Psoas muscle (tissue), 8 donors: ENCODE data around the gene ANKRD50. TPM values are rescaled to one million over a fixed set of nuclear protein-coding genes. Genes with fewer than 3 reads are reported as not detected.

Experiments
- ATAC-seq, 4 donors: fragments of 200-7000 bp; cut with Tn5 transposase; one replicate each; pipeline ENCODE4 v1.9.1; 2020; ENCODE audit warnings: moderate library complexity in 3 of 4, mild to moderate bottlenecking in 2 of 4
- DNase-seq, 2 donors: peaks; one replicate each; pipeline ENCODE4 v3.0.0-alpha.2; 2020
- H3K27ac ChIP-seq: fragments of 200-600 bp; one replicate; pipeline ENCODE4 v1.8.0; 2022
- H3K27me3 ChIP-seq, 3 donors: fragments of 200-600 bp in 1 of 3; one replicate each; pipeline versions ENCODE4 v1.6.1 to v1.8.0; 2013 to 2022; ENCODE audit warnings: low read length in 2 of 3, mild to moderate bottlenecking in 2 of 3, moderate library complexity in 1 of 3; ENCODE audit not compliant: insufficient read depth in 3 of 3
- H3K36me3 ChIP-seq, 2 donors: fragments of 200-600 bp in 1 of 2; one replicate each; pipeline versions ENCODE4 v1.6.1 to v1.8.0; 2013 to 2022; ENCODE audit warnings: low read depth in 1 of 2, mild to moderate bottlenecking in 1 of 2, moderate library complexity in 1 of 2; ENCODE audit not compliant: insufficient read depth in 1 of 2
- H3K4me1 ChIP-seq: fragments of 200-600 bp; one replicate; pipeline ENCODE4 v1.8.0; 2022
- H3K4me3 ChIP-seq: fragments of 200-600 bp; one replicate; pipeline ENCODE4 v1.8.0; 2022; ENCODE audit warnings: mild to moderate bottlenecking
- H3K9me3 ChIP-seq: fragments of 200-600 bp; one replicate; pipeline ENCODE4 v1.8.0; 2022
- CTCF ChIP-seq: fragments of 200-600 bp; IDR thresholded peaks from one replicate; pipeline ENCODE4 v1.8.0; 2022; ENCODE audit warnings: antibody characterized with exemption
- WGBS, 3 donors: extraction: QIAGEN DNeasy Blood & Tissue Kit; methylation state at CpG; one replicate each; pipeline versions ENCODE4 v1.1.6 to v1.1.7; 2013; 5-methylcytosine and 5-hydroxymethylcytosine counted together
- intact Hi-C, 2 donors: fragments of 100-400 bp; cut with DNase I; formaldehyde crosslinking; loops; one replicate each; pipeline versions ENCODE4 v1.11.0 to v1.14.2; 2022
- polyA plus RNA-seq, 3 donors: library from polyadenylated mRNA; stranded (reverse); fragments of 200-250 nt; gene quantifications; one replicate each; pipeline ENCODE4 v1.2.3, GENCODE V29; 2013
- total RNA-seq, 4 donors: library from RNA; stranded (reverse); fragmentation: NEBNext Ultra II Directional in 2 of 4; extraction: Animal tissue kit (Norgen Biotek cat#: 25700) in 2 of 4; gene quantifications; one replicate each; pipeline versions ENCODE4 v1.2.1 to v1.2.4, GENCODE V29; 2021 to 2023
- donor health status: healthy with polysubstance abuse.
- donor health status: DM: no; HTN: no; CAD: no; lungs with moderate emphysema.
- donor health status: Bipolar disorder and iron deficiency.
- donor health status: healthy.
- donor health status: DM: yes; HTN: yes; CAD: no.
- donor health status: DM: no; HTN: no; CAD: no.
- donor health status: DM: no; HTN: no; CAD: no.
- donor health status: DM: yes; HTN: yes; CAD: no.

ANKRD50 gene
- total and polyA plus RNA-seq, 7 donors, result 0.66 to 7.0 (median 3.1) TPM

- no peaks in the 10 kb centered on the region for H3K4me1 ChIP-seq
- no peak for ATAC-seq
These were observed 30.1 kb downstream of the ANKRD50 start for GRCh38 chr4:124682384-124682783.

DNA sequence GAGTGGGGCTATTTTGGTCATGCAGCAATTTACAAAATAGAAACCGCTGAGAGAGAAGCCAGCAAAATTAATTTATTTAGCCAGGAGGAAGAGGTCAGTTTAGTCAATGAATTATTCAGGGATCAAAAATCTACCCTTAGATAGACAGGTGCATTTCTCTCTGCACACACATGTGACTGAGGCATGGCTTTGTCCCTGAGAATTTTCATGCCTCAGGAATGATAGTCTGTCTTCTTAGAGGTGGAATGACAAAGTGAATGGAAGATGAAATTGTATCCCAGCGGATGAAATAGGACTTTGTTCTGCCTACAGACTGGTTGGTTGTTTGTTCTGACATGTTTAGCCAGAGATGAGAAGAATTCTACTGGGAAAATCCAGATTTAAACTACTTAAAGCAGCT is 46.0 kb downstream of the ANKRD50 start:
- no peak for ATAC-seq
- H3K36me3 ChIP-seq, result peaks cover 4 to 20% of the 10 kb centered on the region in 2 donors
- WGBS, 3 donors, result 44 to 57% (median 48%) methylated on average over 2 of the region's 2 CpGs

More at GRCh38 chr4:124682384-124682783, 30.1 kb downstream of the ANKRD50 start:
- no peak for DNase-seq
- intact Hi-C loops, result no loop called here
- Histone ChIP-seq H3K9me3 (no peaks in the 10 kb centered on the region), H3K36me3 (peaks cover 0 to 12% of the 10 kb centered on the region in 2 donors), H3K27ac (no peak overlapping the region), H3K4me3 (no peak overlapping the region), H3K27me3 (no peaks in the 10 kb centered on the region)
- TF ChIP-seq CTCF, result no peak
- WGBS, 3 donors, result 96 to 99% (median 97%) methylated on average over 2 of the region's 2 CpGs

GRCh38 chr4:124658795-124659194 is 53.7 kb downstream of the ANKRD50 start:
- H3K27me3 ChIP-seq, result no peaks in the 10 kb centered on the region
- no peaks in the 10 kb centered on the region for H3K4me1 ChIP-seq
- intact Hi-C loops, result no loop called here
- no peaks in the 10 kb centered on the region for H3K36me3 ChIP-seq
- H3K4me3 ChIP-seq, result no peak overlapping the region
- ATAC-seq (no peak), DNase-seq (no peak)
- H3K9me3 ChIP-seq, result no peaks in the 10 kb centered on the region
- no peak for TF ChIP-seq CTCF
- no peak overlapping the region for H3K27ac ChIP-seq
- WGBS, 3 donors, result 94 to 100% (median 96%) methylated on average over 1 of the region's 1 CpG

More for the DNA sequence above, 46.0 kb downstream of the ANKRD50 start:
- intact Hi-C loops, result no loop called here
- Histone ChIP-seq H3K4me3 (no peak overlapping the region), H3K27me3 (no peaks in the 10 kb centered on the region), H3K4me1 (no peaks in the 10 kb centered on the region), H3K27ac (no peak overlapping the region), H3K9me3 (no peaks in the 10 kb centered on the region)
- DNase-seq, result no peak
- TF ChIP-seq CTCF, result no peak

DNA sequence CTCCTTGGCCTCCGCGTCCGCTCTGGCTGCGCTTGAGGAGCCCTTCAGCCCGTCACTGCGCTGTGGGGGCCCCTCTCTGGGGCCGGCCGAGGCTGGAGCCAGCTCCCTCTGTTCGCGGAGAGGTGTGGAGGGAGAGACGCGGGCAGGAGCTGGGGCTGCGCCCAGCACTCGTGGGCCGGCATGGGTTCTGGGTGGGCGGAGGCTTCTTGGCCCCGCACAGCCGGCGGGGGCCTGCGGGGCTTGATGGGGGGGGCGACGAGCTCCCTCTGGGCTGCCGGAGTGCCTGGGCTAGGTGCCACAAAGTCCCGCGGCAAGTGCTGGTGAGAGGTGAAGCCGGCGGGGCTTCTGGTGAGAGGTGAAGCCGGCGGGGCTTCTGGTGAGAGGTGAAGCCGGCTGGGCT is 61.9 kb downstream of the ANKRD50 start:
- Histone ChIP-seq H3K4me3 (no peak overlapping the region), H3K4me1 (no peaks in the 10 kb centered on the region), H3K9me3 (no peaks in the 10 kb centered on the region), H3K27ac (no peak overlapping the region), H3K36me3 (no peaks in the 10 kb centered on the region), H3K27me3 (no peaks in the 10 kb centered on the region)
- DNase-seq (no peak), ATAC-seq (no peak)
- no peak for TF ChIP-seq CTCF
- 96 to 98% (median 97%) methylated on average over 30 of the region's 30 CpGs for WGBS, 3 donors
- intact Hi-C loops, result no loop called here

DNA sequence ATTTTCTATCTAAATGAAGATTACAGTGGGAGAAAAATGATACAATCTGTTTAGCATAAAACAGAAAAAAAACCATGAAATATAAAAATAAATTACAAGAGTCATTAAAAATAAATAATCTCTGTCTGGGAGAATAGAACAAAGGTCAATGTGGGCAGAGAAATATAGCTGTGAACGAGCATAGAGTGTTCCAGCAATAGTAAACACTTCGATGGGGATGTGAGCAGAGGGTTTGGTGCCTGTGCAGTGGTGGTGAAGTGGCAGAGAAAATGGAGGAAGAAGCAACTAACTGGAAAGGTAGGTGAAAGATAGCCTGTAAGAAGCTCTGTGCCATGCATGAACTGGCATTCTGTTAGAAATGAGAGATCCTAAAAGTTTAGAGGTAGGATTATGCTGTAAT is 64.9 kb downstream of the ANKRD50 start:
- Histone ChIP-seq H3K9me3 (no peaks in the 10 kb centered on the region), H3K4me1 (no peaks in the 10 kb centered on the region), H3K36me3 (no peaks in the 10 kb centered on the region), H3K27me3 (no peaks in the 10 kb centered on the region), H3K27ac (no peak overlapping the region), H3K4me3 (no peak overlapping the region)
- 76 to 80% (median 79%) methylated on average over 2 of the region's 2 CpGs for WGBS, 3 donors
- TF ChIP-seq CTCF, result no peak
- no peak for ATAC-seq
- intact Hi-C loops, result no loop called here
- no peak for DNase-seq
